Omental fat pad (tissue), 4 donors: ENCODE measurements around the gene YOD1. TPM values are rescaled to one million over a fixed set of nuclear protein-coding genes. Genes with fewer than 3 reads are reported as not detected.

ENCODE experiments used
- ATAC-seq: fragments of 150-250 bp; one replicate; pipeline ENCODE4 v1.9.1; 2016; ENCODE audit warnings: mild to moderate bottlenecking, moderate library complexity; ENCODE audit not compliant: low FRiP score
- DNase-seq: peaks from one replicate; pipeline ENCODE4 v3.0.0-alpha.2; 2019; ENCODE audit warnings: low spot score
- CTCF ChIP-seq, 3 donors: fragments of 450-650 bp; IDR thresholded peaks; one replicate each; pipeline ENCODE4 v1.5.1; 2016 to 2017; ENCODE audit warnings: antibody characterized with exemption in 3 of 3, mild to moderate bottlenecking in 3 of 3, moderate library complexity in 2 of 3
- total RNA-seq, 4 donors: library from RNA; depleted of rRNA; stranded (reverse); fragments of >200 nt; gene quantifications; one replicate each; pipeline ENCODE4 v1.1.0, GENCODE V29; 2016

Gene YOD1
- total RNA-seq, 4 donors from 2014 or later, result 6.1 to 11.7 (median 7.9) TPM

- TF ChIP-seq CTCF (IDR thresholded peaks at IDR 0.05), result no peak
- no peak for ATAC-seq
- DNase-seq, result no peak
Measured at GRCh38 chr1:207071426-207071825, 20.4 kb upstream of the YOD1 start.

GRCh38 chr1:207070811-207071210 lies 19.8 kb upstream of the YOD1 start:
- no peak for DNase-seq
- TF ChIP-seq CTCF (IDR thresholded peaks at IDR 0.05), result no peak
- ATAC-seq, result no peak

- TF ChIP-seq CTCF (IDR thresholded peaks at IDR 0.05), result no peak
- no peak for ATAC-seq
- DNase-seq, result no peak
Measured at GRCh38 chr1:207069858-207070506, 19.0 kb upstream of the YOD1 start.

GRCh38 chr1:207069061-207069460 lies 18.1 kb upstream of the YOD1 start:
- DNase-seq, result no peak
- no peak for TF ChIP-seq CTCF (IDR thresholded peaks at IDR 0.05)
- ATAC-seq, result no peak

- no peak for ATAC-seq
- no peak for DNase-seq
- TF ChIP-seq CTCF (IDR thresholded peaks at IDR 0.05), result no peak
Measured at GRCh38 chr1:207067665-207068064, 16.7 kb upstream of the YOD1 start.

- TF ChIP-seq CTCF (IDR thresholded peaks at IDR 0.05), result no peak
- ATAC-seq (no peak), DNase-seq (no peak)
Measured at GRCh38 chr1:207067185-207067584, 16.2 kb upstream of the YOD1 start.

- ATAC-seq (no peak), DNase-seq (no peak)
- TF ChIP-seq CTCF (IDR thresholded peaks at IDR 0.05), result no peak
Measured at GRCh38 chr1:207064561-207064960, 13.6 kb upstream of the YOD1 start.
